ENCODE results near the gene PDHB. TPM values are rescaled to one million over a fixed set of nuclear protein-coding genes. Genes with fewer than 3 reads are reported as not detected.
A peak's percentile ranks its signal among the peaks of the same experiment; 100 is the strongest.

PDHB gene
- total and polyA plus RNA-seq, 2 of the 13 experiments (the other 11 are each of a cell fraction or from before 2014, with no cell fraction given), result 108 to 153 TPM

GRCh38 chr3:58471025-58471887 lies 37.6 kb upstream of the PDHB start (continued):
- no peak for TF ChIP-seq ZHX2 (IDR thresholded peaks at IDR 0.05; ENCODE audit: low read depth)
- peak; percentile 70; the same call in 1 of the 2 replicates for TF ChIP-seq ZHX2 (CRISPR knock-in tag; IDR thresholded peaks at IDR 0.05; ENCODE audit: borderline replicate concordance)
- TF ChIP-seq TBP (CRISPR knock-in tag; IDR thresholded peaks at IDR 0.05), result no peak
- TF ChIP-seq U2AF1 (optimal IDR thresholded peaks at IDR 0.05; ENCODE audit: low read depth, low read length), result no peak
- peak in 1 of 2 experiments; percentile 60; a peak in 2 of 4 replicates for TF ChIP-seq POLR2A (IDR thresholded peaks at IDR 0.05; ENCODE audit: insufficient read depth in 1 of 2, low read depth in 2 of 2, low read length in 2 of 2)
- TF ChIP-seq TFE3 (CRISPR knock-in tag; IDR thresholded peaks at IDR 0.05), result no peak
- TF ChIP-seq ZNF138 (CRISPR knock-in tag; IDR thresholded peaks at IDR 0.05; ENCODE audit: low read depth), result 0 out of 2 replicates have a peak, but pooled peaks have one; percentile 41
- peak in 1 of 2 experiments; percentile 77; a peak in 2 of 4 replicates for TF ChIP-seq KLF16 (CRISPR knock-in tag; IDR thresholded peaks at IDR 0.05)
- TF ChIP-seq KDM1A (CRISPR knock-in tag; IDR thresholded peaks at IDR 0.05), result no peak; the same call in 1 of the 2 replicates
- TF ChIP-seq NPAS2 (CRISPR knock-in tag; IDR thresholded peaks at IDR 0.05; ENCODE audit: borderline replicate concordance), result no peak
- peak; percentile 81 for TF ChIP-seq KAT8 (CRISPR knock-in tag; IDR thresholded peaks at IDR 0.05)
- TF ChIP-seq MXD3 (CRISPR knock-in tag; IDR thresholded peaks at IDR 0.05), result no peak
- TF ChIP-seq ZNF570 (CRISPR knock-in tag; IDR thresholded peaks at IDR 0.05; ENCODE audit: borderline replicate concordance), result no peak
- TF ChIP-seq KLF9 (CRISPR knock-in tag; IDR thresholded peaks at IDR 0.05; ENCODE audit: low read depth), result no peak
- TF ChIP-seq TARDBP (CRISPR knock-in tag; IDR thresholded peaks at IDR 0.05), result peak; percentile 29; the same call in 1 of the 2 replicates
- TF ChIP-seq ZNF12 (CRISPR knock-in tag; IDR thresholded peaks at IDR 0.05), result no peak; the same call in 1 of the 2 replicates
- no peak for TF ChIP-seq SAFB2 (CRISPR knock-in tag; IDR thresholded peaks at IDR 0.05; ENCODE audit: borderline replicate concordance, low read depth)

Measured in HepG2 (cell line).